ENCODE results near the gene NTSR1.

NTSR1 gene

DNA sequence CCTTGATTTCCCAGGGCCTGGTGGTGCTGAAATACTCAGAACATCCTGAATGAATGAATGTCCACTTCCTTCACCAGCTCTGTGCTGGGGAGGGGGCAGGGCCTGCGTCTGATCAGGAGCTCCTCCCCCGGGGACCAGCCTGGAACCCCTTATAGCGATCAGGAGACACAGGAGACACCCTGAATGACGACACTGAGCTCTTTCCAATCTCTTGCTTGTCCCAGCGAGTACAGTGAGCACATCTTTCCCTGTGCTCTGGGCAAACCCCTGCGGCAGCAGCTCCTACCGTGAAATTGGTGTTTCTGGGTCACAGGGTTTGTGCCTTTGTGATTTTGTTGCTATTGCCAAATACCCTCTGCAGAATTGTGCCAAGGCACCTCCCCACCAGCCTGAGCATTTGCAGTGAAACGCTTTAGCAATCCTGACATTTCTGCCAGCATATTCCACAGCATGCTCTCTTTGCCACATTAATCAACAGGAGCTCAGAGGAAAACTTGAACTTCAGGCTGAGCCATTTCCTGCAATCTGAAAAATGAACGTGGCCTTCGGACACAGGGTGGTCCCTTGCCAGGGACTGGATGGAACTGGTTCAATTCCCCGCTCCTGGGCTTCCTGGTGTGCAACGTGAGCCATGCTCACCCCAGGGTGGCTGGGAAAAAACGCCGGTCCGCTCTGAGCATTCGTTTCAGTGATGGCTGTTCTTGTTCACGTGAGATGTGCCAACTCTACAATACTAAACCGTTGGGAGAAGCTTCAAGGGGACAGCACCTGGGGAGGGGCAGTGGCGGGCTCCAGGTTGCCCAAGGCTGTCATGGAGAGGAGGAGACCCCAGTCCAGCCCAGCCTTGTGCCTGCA is 64.6 kb downstream of the NTSR1 start:
- no peak for DNase-seq

DNA sequence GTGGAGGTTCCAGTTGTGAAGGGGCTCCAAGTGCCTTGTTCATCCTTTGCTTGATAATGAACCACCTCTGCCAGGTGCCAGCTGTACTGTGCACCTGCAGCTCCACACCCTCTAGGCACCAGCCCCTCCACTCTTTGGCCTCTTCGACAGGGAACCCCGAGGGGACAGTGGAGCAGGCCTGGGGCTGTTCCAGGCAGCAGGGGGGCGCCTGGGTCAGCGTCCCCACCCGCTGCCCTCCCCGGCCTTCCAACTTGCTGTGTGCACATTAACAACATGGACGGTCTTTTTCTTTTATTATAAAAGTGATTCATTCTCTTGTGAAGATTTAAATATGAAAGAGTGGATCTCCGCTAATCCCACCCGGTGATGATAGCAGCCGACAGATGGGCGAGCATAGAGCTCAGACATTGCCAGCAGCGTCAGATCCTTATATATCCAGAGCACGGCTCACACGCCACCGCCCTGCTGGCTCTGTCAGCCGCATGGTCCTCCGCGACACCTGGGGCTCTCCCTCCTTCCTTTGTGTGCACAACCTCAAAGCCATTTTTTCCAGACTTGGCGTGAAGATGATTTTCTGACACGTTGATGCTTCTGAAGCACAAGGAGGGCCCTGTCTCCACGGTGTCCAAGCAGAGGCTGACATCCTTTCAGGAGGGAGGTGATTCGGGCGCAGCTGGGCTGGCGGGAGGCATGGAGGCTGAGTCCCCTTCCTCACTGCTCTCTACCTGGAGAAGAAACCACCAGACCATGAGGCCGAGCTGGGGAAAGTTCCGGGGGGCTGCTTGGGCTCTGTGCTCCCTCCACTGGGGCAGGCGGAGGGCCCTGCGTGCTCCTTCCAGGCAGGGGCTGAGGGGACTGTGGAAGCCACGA is 65.4 kb downstream of the NTSR1 start:
- no peak for DNase-seq

DNA sequence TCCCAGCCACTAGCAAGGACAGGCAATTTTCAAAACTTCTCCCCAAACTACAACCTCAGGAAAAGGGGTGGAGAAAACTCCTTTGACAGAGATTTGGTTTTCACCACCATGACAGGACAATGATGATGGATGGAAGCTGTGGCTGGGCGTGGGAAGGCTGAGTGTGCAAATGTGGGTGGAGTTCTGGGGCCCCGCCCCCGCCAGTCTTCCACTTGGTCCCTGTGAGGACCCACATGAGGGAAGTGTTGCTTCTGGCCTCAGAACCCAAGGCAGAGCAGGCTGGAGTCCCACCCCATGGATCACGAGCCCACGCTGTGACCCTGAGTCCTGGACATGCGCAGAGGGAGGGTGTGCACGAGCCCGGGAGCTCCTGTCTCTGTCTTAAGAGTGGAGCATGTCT is 66.1 kb downstream of the NTSR1 start:
- DNase-seq = peak in 1 of 2 donors; percentile 41

DNA sequence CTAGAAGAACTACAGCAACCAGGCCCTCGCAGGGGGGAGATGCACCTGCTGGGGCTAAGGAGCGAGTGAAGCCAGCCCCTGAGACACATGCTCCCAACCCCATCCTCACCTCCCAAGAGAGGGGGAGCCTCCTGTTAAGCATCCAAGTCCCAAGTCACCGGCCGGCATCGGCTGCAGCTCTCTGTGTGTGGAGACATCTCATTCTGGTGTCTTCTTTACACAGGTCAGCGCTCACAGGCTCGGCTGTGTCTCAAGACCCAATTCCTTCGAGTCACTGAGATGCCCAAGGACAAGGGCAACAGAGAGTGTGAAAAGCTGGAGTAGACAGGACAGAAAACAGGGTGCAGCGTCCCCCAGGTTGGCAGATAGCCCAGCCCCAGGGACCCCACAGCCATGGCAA is 66.6 kb downstream of the NTSR1 start:
- no peak for DNase-seq

DNA sequence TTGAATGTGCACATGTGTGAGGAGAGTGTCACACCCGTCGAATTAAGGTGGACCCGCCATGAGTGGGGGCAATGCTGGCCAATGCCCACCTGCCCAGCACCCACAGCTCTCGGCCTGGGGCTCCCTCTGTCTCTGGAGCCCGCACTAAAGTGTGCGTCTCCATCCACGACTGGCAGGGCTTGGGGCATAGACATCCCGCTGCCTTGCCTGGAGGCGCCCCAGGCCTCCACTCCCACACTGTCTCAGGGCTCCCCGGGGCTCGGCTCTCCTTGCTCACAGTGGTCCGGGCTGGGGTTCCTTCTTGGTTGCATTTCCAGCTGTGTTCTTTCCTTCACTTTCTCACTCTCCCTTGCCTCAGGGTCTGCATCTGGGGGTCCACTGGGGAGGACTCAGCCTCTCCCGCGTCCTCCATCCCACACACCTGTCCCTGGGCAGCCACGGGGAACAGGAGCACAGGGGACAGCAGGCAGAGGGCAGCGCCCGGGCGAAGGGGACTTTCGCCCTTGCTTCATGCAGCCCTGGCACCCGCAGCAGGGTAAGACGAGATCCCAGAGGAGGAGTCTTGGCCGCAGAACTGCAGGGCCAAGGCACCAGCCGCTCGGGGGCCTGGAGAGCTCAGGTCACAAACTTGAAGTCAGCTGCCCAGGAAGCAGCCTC is 67.5 kb downstream of the NTSR1 start:
- DNase-seq = no peak

DNA sequence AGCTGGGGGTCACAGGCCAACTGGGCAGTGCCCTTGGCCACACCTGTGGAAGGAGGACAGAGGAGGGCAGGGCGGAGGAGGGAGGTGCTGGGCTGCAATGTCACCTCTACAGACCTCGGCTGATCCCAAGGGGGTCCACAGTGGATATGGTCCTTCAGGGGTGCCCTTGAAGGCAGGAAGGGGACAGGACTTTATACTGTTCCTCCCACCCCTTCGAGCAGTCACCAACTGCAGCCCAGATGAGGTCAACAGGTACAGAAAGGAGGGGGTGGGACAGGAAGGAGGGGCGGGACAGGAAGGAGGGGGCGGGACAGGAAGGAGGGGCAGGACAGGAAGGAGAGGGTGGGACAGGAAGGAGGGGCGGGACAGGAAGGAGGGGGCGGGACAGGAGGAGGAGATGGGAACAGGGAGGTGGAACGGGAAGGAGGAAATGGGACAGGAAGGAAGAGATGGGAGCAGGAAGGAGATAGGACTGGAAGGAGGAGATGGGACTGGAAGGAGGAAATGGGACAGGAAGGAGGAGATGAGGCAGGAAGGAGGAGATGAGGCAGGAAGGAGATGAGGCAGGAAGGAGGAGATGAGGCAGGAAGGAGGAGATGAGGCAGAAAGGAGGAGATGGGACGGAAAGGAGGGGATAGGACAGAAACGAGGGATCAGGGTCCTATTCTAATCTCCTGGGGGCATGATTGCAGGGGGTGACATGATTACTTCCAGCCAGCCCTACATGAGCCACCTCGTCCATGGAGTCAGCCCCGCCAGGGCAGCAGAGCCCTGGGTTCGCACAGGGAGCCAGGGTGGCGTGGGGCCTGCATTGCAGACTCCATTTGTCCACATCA is 68.3 kb downstream of the NTSR1 start:
- DNase-seq = peak; percentile 55 to 67

DNA sequence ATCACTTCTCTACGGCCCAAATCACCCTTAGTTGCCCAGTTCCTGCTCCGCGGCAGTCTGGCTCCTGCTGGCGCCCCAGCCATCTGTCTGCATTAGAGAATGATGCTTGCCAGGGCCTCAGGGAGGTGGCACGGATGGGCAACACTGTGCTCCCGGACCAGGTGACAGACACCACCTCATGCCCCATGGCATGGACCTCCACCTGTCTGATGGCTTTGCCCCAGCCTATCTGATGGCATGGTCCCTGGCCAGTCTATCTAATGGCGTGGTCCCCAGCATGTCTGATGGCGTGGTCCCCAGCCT is 68.8 kb downstream of the NTSR1 start:
- DNase-seq = no peak

DNA sequence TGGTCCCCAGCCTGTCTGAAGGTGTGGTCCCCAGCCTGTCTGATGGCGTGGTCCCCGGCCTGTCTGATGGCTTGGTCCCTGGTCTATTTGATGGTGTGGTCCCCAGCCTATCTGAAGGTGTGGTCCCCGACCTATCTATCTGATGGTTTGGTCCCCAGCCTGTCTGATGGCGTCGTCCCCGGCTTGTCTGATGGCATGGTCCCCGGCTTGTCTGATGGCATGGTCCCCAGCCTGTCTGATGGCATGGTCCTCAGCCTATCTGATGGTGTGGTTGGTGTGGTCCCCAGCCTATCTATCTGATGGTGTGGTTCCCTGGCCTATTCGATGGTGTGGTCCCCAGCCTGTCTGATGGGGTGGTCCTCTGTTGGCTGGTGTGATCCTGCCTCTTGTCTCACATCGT is 69.4 kb downstream of the NTSR1 start:
- DNase-seq = no peak

DNA sequence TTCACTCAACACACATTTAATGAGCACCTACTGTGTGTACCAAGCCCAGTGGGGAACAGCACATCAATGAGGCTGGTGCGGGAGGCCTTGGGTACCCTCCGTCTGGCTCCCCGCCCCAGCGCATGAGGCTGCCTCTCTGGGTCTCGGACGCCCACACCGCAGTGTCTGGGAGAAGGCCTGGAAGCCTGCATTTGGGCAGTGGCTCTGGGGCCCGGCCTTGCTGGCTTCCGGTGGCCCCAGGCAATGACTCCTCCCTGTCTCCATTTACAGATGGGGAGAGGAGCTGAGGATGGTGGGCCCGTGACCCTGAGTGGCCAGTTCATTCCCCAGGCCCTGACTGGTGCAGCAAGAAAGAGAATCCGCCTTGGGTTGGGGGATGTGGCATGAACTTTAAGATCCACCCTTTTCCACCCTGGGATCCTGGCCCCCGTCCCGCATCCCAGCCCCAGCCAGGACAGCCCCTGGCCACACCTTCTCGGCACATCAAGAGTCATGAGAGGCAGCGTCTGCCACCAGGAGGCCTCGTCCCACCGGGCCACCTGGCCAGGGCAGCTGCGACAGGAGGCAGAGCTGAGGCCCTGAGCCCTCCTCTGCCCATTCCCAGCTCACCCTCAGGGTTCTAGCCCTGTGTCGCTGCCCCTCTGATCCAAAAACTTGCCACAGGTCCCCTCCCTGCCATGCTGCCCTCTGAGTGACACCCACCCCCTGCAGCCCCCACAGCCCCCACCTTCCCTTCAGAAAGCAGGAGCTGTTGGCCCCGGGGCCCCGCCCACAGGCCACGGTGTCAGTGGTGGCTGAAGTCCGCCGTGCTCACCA is 70.2 kb downstream of the NTSR1 start:
- DNase-seq = no peak

DNA sequence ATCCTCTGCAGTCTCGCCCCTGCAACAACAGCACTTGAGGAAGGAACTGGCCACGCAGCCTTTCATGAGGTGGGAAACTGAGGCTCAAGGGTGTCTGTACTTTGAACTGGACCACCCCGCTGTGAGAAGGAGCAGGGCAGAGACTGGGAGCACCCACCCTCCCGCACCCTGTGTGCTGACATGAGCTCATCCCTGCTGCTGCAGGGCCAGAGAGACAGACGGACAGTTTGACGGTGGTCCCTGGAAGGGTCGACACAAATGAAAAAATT is 70.7 kb downstream of the NTSR1 start:
- DNase-seq = no peak

DNA sequence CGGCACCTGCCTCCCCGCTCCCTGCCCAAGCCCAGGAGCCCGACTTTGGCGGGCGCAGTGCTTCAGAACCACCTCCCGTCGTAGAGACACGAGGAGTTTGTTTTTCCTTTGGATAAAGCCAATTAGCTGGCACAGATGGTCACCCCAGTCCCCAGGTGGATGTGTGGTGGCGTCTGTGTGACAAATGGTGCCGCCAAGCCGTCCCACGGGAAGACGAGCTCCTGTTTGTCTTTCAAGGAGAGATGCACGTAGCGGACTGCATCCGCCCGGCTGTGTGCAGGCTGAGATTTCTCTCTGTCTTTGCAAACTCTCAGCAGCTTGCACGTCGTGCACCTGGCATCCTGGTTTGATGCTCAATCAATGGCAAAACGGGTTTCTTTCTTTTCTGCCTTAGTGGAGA is 71.6 kb downstream of the NTSR1 start:
- DNase-seq = no peak

DNA sequence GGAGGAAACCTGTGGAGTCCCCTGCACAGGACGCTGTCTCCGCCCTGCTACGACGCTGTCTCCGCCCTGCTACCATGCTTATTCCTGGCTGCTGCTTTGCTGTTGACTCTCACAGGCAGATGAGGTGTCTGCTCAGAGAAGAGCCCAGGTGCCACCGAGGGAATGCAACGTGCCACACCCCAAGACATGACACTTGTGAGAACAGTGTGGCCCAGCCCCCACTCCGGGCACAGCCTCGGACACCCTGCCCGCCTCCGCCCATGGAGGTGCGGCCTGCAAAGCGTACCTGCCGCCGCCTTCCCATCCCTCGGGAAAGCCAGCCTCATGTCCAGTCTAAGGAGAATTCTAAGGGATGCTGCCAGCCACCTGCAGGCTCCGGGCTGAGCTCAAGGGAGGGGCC is 72.1 kb downstream of the NTSR1 start:
- DNase-seq = no peak

DNA sequence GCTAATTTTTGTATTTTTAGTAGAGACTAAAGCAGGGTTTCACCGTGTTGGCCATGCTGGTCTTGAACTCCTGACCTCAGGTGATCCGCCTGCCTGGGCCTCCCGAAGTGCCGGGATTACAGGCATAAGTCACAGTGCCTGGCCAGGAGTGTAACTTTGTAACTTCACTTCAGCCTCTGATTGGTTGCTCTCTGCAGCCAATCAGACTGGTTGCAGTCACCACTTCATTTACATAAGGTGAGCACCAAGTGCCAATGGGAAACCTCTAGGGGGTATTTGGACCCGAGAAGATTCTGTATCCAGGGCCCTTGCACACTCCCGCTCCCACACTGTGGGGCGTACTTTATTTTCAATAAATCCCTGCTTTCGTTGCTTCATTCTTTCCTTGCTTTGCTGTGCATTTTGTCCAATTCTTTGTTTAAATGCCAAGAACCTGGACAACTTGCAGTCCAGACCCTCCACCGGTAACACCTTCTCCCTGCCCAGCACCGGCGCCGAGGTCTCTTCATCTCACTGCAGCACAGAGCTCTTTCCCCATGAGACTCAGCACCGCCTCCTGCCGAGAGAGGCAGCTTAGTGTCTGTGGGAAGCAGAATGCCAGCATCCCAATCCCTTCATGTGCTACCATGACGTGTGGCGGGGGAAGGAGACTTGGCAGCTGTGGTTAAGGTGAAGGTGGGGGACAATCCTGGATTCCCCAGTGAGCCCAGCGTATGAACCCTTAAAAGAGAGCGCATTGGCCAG is 73.7 kb downstream of the NTSR1 start:
- DNase-seq = no peak

DNA sequence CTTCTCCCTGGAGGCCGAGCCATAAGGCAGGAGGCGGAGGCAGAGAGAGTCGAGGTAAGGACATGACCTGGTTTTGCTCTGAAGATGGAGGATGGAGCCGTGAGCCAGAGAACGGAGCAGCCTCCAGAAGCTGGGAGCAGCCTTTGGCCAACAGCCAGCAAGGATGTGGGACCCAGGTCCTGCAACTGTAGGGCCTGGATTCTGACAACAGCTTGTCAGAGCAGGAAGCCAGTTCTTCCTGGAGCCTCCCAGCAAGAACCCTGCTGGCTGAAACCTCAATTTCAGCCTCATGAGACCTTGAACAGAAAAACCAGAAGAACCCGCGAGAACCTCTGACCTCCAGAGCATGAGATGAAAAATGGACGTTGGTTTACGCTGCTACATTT is 74.2 kb downstream of the NTSR1 start:
- DNase-seq = no peak

DNA sequence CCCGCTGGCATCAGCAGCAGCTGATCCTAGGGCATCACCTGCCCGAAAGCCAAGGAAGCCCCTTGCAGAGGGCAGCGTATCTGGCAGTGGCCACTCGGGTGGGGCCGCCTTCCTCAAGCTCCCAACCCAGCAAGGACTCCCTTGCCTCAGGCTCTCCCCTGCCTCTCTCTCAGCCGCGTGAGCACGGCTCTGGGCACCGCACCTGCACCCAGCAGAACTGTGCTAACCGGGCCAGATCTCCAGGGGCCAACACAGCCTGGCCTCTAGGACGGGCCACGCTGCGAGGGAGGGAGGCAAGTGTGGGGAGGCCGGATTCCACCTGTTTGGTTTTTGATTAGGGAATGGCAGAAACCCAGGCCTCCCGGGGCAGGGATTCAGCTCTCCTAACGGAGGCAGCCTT is 75.9 kb downstream of the NTSR1 start:
- DNase-seq = no peak

DNA sequence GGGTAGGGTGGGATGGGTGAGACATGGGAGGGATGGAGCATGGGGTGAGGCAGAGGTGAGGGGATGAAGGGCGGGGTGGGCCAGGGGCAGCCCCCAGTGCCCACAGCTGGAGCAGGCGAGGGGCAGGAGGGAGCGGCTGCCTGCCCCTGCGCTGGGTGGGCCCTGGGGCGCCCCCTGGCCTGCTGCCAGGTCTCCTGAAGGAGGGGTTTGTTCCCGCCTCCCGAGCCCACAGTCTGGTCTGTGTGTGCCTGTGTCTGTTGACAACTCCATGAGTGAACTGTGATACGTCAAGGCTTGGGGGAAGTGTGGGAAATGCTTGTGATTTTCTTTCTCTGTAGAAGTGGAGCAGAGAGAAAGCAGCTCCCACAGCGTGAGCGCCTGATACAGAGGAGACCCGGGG is 76.8 kb downstream of the NTSR1 start:
- DNase-seq = no peak

DNA sequence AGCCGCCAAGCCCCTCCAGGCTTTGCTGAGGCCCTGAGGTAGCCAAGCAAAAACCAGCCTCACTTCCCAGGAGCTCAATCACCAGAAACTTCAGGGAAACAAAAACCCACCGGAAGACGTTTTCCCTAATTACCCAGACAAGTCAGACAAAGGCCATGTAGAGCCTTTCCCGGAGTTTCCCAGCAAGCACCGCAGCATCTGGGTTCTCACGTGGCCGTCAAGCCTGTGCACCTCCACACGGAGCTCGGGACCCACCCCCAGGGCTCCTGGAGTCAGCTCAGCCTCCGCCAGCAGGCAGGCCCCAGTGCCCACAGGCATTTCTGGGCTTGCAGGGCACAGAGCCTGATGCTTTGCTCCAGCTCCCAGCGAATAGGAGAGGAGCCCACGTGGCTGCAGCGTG is 77.5 kb downstream of the NTSR1 start:
- no peak for DNase-seq

DNA sequence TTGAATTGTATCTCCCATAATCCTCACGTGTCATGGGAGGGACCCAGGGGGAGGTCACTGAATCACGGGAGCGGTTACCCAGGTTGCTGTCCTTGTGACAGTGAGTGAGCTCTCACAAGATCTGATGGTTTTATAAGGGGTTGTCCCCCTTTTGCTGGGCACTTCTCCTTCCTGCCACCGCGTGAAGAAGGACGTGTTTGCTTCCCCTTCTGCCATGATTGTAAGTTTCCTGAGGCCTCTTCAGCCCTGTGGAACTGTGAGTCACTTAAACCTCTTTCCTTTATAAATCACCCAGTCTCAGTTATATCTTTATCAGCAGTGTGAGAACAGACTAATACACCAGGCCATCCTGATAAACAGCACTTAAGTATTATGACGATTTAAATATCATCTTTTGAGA is 78.7 kb downstream of the NTSR1 start:
- DNase-seq = no peak

DNA sequence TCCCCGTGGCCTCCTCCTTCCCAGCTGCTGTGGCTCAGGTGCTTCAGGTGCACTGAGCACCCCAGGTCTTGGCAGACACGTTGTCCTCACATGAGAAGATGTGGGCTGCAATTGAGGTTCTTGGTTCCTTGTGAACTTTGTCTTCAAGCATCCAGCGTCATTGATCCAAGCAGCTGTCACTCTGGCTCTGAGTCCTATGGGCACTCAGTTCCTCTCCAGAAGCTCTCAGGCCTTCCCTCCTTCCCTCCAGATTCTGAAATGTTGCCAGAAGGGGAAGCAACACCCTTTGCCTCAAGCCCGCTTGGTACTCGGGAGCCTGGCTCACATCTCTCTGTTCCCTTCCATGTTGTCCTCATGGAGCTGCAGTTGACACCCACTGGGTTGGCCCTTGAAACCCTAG is 79.2 kb downstream of the NTSR1 start:
- DNase-seq = no peak

DNA sequence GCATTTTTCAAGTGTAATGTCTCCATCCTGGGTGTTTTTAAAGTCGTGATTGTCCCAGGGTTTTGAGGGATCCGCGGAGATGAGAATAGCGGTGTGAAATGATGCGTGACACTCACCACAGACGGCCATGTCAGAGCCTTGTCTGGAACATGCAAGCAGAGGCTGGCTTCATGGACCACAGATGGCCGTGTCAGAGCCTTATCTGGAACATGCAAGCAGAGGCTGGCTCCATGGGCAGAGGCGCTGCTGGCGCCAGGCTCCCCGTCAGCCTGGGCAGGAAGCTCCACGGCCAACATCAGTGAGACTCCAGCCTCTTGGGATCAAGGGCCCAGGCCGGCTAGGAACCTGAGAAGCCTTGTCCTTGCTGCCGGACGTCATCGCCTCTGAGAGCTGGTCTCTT is 80.0 kb downstream of the NTSR1 start:
- no peak for DNase-seq

DNA sequence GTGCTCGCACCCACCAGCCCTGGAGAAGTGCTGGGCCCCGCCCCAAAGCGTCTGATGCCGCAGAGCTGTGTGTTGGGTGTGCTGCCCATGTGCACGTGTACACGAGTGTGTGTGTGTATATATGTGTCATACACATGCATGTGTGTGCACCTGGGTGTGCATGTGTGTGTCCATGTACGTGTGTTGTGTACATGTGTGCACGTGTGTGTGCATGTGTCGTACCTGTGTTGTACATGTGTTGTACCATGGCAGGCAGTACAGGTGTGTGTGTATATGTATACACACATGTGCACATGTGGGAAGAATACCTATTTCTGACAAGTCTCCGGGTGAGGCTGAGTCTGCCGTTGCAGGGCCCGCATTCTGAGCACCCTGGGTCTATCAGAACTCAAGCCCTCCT is 81.4 kb downstream of the NTSR1 start:
- DNase-seq = no peak

Measured in stimulated activated CD4-positive, alpha-beta T cell treated with anti-CD3 and anti-CD28 coated beads, Interleukin-2, amount 100 ng/mL, for 24 hours (primary cell).